Glomerular visceral epithelial cell (primary cell): ENCODE data around the gene CHST9.

ENCODE experiments used
- DNase-seq: peaks from one replicate; pipeline ENCODE4 v3.0.0-alpha.2; 2016; ENCODE audit errors: extremely low spot score

The CHST9 gene

DNA sequence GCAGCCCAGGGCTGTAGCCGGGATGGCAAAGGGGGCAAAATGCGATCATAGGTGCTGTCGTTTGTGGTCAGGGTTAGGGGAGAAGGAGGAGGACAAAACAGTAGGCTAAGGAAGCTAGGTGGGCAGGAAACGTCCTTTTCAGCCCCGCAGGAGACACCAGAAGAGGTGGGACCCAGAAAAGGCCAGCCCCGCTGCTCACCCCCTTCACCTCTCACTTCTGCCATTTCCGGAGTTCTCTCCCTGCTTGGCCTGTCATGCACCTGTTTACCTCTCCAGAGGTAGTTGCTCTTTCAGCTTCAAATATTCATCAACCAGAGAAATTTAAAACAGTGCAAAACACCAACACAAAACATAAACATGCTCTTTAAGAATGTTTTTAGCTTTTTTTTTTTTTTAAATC lies 320.4 kb downstream of the CHST9 start:
- DNase-seq, result no peak

DNA sequence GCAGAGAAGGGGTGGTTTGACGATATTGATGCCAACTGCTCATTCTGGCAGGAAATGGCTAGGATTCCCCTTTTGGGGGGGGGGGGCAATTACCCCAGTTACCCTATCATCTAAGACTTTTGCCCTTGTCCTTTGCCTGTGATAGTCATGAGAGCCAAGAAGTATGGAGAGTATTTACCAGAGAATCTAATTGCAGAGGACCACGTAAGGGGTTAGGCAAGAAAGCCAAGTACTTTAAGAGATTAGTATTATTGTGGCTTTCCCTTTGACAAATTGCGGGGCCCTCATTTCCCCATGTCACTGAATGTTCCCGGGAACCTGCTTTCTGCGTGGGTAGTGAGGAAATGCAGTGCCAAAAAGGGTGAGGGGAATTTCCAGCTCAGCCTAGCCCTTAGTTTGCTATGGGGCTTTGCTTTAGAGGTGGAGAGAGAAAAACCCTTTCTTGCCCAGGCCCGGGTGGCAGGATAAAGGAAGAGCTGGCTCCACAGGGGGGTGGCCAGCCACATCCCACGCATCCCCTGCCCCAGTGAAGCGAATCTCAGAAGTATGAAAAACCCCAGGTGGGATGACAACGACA lies 321.1 kb downstream of the CHST9 start:
- DNase-seq, result no peak

DNA sequence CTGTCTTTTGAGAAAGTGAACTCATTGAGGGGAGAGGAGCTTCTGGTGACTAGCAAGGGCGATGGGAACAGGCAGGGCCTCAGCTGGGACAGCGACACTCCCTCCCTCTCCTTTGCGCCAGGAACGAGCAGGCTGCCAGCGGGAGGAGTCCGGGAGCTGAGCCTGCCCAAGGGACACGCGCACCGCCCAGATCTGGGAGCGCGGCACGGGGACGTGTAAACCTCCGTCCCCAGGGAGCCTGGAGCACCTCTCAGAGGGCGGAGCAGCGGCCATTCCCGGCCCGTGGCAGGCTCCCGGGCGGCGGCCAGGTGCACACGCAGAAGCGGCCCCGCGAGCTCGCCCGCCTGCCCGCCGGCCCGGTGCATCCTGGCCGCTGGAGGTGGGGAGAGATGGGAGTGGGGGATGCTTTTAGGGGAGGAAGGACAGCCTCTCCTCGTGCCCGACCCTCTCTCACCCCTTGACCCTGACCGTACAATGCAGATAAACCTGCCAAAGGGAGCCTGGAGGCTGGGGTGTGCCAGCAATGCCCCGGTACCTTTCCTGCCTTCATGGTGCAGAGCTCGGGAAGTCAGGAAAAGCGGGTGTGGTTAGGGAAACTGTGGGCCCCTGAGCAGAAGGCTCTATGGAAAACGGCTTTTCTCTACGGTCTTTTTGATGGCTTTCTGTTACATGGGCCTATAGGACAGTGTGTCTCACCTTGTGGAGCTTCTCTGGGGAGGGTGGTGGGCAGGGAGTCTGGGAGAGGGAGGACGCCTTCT lies 321.8 kb downstream of the CHST9 start:
- no peak for DNase-seq

DNA sequence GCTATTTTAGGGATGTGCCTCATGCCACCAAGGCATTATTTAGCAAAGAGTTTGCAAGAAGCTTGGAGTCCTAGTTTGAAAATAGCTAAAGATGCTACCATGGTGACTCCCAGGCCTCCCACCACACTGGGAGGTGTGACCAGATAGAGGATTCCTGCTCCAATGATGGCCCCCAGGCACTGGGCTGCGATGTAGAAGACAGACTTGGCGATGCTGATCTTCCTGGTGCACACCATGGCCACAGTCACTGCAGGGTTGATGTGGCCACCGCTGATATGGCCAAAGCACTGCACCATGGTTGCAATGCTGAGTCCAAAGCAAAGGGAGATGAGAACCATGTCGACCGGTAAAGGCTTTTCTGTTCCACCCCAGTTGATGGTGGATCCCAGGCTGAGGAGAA lies 323.0 kb downstream of the CHST9 start:
- no peak for DNase-seq
